HG03045 (cell line): Measurements from ENCODE around the gene GDPD5.

Experiments used
- ATAC-seq: cut with Tn5 transposase; IDR thresholded peaks from one replicate; pipeline ENCODE4 v1.9.1; 2021; ENCODE audit warnings: mild to moderate bottlenecking, moderate library complexity; ENCODE audit not compliant: unreplicated experiment

Gene GDPD5

DNA sequence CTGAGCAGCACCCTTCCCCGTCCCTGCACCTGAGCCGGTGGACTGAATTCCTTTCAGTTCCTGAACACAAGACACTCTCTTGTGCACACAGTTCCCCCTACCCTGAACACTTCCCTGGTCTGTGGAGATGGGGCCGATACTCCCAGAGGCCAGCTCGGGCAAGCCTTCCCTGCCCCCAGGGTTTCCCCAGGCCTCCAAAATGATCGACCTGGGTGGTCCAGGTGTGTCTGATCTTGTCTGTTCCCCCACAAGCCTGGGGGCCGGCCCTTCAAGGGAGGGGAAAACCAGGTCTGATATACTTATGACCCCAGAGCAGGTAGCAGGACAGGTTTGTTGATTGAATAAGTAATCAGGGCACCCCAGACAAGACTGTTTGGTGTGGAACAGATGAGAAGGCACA, 52.1 kb downstream of the GDPD5 start:
- ATAC-seq = no peak

DNA sequence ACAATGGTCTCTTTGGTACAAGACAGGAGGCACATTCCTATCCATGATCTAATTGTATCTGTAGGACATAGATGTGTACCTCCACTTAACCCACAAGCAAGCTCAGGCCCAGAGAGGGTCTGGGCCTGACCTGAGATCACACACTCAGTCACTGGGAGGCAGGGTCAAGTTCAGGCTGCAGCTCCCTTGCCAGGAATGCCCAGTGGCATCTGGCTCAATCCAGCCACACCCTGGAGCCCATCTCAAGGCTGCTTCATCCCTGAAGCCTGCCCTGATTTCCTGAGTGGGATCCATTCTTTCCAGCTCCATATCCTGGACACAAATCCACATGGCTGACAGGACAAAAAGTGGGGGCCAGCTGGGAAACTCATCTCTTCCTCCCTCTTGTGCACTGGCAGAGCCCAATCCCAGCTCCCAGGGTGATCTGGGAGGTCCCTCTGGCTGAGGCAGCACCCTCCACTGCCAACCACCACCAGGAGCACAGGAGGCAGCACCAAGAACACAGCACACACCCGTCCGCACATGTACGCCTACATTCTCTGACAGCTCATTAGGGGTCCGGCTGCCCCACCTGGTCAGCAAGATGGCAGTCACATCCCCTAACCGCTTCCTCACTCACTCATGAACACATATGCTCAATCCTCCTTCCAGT, 53.5 kb downstream of the GDPD5 start:
- ATAC-seq = no peak

DNA sequence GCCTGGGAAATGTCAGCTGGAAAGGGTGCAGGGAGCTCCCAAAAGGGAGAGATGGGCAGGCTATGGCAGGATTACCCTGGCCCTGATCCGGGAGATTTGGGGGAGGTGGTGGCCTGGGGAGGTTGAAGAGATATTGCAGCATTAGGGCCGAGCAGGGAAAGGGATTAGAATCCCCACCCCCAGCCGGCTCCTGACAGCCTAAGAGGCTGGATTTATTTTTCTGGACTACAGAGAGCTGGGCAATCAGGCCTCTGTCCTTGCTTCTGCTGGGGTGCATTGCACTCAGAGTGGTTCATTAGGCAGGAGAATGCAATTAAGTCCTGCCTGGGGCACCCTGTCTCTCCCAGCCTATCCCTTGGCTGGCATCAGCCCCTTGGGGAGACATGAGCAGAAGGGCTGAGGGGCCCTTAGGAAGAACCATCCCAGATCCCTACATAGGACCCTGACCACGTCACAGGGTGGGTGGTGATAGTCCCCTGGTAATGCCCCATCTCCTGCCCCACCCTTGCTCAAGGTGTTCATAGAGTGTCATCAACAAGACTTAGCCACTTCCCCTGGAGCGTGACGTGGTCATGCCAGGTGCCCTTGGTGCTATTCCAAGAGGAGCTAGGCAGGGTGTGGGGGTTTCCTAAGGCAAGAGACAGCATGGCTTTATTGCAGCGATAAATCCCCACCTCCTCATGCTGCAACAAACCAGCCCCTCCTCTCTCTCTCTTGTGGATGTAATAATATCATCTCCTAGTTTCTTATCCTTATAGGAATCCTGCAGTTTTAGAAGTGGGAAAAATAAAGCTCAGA, 54.4 kb downstream of the GDPD5 start:
- ATAC-seq = no peak

DNA sequence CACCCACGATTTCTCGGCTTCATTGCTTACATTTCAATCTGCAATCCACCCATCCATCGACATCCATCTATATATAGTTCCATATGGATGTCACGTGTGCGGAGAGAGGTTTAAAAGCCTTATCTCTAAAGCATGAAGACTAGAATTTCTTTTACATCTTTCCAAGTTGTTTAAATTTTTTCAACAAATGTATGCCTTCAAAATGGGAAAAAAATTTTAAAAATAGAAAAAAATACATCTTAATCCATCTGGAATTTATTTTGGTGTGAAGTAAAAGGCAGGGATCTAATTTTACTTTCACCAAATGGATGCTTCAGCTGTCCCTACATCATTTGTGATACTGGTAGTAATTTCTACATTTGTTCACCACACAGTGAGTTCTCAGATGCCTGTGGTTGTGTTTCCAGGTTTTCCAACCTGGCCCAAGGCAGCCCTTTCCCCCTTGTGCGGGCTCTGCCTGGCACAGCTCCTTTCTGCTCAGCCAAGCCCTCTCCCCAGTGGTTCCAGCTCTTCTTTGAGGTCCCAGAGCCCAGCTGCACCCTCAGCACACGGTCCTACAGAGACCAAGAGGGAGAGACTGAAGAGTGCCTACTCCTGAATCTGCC, 55.2 kb downstream of the GDPD5 start:
- ATAC-seq = no peak

DNA sequence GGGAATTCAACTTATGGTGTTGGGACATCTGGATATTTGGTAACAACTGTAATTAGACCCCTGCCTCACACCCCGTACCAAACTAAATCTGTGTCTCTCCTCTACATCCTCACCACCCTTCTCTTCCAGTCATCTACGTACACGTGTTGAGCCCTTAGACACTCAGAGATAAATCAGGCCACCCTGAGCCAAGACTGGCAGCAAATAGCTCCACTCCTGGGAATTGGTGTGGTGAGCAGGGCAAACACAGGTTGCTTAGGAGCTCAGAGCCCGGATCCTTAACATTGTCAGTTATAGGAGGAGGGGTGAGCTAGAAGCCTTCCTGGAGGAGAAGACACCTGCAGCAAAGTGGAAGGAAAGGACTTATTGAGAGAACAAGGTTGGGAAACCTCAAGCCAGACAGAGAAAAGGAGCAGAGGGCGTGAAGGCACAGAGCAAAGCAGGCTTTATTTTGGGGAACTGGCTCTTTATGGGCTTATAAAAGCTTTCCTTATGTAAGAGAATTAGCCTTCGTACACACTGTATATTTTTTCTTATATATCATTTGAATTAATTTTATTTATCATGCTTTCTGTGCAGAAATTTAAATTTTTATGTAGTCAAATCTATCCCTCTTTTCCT, 55.8 kb downstream of the GDPD5 start:
- no peak for ATAC-seq

DNA sequence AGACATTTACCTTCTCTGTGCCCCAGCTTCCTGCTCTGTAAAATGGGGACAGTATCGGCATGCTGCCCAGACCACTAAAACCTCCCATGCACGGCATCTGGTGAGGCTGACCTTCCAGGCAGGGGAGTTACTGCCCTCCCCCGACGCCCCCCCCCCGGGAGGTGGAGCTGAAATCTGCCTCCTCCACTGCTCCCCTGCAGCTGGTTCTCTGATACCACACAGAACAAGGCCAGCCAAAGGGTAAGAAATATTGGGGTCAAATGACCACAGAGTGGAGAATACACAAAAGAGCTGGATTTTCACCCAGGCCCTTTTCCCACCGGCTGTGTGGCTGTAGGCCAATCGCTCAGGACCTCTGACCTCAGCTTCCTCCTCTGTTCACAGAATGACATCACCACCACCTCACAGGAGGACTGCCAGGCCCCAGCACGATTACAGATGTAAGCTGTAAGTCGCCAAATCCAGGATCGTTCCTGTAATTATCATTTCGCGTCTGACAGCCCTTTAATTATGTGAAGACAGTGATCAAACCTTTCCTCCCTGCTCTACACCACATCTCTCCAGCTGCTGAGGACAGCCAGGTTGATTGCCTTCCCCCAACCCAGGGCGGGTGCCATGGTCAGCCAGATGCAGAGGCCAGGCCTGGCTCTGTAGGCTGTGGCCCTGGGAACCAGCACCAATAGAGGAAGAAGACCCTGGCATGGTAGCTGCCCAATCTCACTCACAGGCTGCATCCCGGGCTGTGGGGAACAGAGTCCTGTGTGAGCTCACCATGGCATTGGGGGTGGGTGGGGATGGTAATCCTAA, 57.0 kb downstream of the GDPD5 start:
- ATAC-seq = no peak

DNA sequence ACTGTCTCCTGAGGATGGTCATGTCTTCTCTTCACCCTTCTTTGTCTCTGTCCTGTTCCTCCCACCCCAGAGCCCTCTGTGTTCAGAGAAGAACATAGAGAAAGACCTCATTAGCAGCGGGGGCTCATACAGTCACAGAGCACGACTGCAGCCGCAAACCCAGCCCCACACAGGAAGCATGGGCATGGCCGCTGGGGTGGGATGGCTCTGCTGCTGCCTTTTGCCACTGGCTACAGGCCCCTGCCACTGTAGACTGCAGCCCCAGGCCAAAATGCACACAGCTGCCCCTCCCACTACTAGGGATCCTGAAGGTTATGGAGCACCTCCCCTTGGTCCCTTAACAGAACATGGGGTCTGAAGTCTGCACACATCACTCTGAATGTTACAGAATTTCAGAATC, 57.9 kb downstream of the GDPD5 start:
- ATAC-seq = no peak

DNA sequence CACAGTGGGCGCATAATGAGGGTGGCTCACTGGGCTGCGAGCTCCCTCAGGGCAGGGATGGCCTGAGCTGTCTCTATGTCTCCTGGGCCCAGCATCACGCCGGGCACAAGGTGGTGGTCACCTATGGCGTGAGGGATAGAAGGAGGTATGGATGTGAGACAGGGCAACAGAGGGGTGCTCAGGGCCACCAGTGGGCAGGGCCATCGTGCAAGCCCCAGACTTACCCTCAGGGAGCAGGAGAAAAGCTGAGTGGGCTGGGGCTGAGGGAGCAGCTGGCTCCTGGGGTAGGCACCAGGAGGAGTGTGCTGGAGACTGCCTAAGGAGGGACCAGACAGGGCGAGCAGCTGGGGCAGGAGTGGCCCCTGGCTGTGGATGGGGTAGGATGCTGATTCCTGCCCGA, 58.4 kb downstream of the GDPD5 start:
- ATAC-seq = no peak

DNA sequence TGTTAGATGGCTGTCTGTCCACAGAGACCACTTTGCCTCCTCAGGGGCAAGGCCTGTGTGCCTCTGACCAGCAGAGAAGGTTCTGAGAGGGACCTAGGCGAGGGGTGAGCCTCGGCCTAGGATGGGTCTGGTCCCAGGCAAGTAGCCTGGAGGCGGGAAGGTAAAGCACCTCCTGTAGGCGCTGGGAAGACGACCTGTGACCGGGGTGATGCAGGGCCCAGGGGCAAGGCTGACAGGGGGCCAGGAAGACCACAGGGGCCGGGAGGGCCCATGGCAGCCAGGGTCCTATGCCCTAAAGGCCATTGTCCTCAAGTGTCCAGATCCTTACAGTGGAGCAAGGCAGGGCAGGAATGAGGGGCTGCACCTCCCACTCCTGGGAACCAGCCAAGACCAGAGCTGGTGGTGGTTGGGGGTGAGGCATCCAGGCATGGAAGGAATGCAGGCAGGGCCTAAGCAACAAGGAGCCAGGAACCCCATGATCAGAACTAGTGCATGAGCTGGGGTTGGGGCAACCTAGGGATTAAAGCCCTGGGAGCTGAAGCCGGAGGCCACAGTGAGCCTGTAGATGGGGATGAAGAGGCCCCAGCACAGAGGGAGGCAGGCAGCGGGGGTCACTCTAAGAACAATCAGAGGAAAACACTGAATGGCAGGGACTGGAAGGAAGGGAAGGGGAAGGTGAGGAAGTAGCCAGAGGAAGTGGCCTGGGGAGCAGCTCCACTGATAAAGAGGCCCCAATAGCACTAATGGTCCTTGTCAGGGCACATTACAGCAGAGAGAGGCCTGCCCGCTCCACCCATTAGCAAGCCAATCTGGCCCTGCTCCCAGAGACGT, 59.8 kb downstream of the GDPD5 start:
- ATAC-seq = no peak

DNA sequence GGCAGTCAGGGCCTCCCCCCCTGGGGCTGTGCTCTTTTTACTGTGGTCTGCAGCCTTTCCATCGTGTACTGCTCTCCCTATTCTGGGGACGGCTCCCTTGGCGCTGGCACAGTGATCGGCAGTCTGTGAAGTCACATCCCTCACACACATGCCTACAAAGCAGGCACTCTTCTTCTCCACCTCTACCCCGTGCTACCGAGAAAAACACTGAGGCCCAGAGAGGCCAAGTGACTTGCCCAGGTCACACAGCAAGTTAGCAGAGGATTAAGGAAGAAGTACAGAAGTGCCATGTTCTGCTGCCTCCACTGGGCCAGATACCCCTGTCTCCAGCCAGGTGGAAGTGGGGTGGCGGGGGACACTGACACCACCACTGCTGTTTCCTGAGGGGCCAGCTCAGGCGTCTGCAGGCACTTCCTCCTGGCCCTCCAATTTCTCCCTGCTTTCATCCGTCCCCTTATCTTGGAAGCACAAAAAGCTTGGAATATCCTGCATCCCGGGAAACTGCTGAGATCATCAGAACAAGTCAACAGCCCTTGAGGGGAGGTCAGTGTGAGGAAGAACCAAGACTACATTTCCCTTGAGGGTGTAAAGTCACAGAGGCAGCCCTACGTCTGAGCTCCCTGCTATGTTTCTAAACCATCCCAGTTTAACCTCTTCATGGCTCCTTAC, 62.5 kb downstream of the GDPD5 start:
- no peak for ATAC-seq

DNA sequence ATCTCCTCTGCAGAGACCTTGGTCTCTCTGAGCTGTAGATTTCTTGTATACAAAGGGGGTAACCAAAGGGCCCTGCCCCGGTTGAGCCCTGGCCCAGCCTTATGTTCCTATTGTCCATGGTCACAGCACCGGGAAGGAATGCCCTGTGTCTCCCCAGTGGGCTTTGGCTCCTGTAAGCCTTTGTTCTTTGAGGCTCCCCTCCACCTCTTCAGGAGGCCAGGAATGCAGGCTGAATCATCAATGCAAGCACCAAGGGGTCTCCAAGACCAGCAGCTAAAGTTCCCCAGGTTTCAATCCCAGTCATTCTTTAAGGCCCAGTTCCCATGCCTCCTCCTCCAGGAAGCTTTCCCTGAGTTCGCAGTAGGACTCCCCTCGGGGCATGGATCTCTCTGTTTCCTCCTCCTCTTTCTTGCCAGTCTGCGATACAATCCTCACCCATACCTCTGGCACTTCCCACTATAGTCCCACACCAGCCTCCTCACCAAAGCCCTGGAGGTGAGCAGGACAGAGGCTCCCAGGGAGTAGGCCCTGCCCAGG, 63.6 kb downstream of the GDPD5 start:
- ATAC-seq = no peak

DNA sequence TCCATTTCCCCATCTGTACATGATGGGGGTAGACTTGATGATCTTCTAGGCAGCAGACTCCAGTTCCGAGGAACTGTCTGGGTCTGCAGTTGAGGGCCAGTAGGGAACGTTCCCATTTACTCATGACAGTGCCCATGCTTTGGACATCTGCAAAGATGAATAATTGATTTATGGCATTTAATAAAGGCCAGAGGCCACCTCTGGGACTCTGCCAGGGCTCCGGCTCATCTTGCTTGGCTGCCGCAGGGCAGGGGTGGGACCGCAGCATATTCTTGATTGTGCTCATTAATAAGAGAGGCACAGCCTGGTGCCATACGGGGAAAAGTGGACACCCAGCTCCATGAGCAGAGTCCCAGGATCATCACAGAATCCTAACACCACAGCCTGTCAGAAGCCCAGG, 64.6 kb downstream of the GDPD5 start:
- no peak for ATAC-seq

DNA sequence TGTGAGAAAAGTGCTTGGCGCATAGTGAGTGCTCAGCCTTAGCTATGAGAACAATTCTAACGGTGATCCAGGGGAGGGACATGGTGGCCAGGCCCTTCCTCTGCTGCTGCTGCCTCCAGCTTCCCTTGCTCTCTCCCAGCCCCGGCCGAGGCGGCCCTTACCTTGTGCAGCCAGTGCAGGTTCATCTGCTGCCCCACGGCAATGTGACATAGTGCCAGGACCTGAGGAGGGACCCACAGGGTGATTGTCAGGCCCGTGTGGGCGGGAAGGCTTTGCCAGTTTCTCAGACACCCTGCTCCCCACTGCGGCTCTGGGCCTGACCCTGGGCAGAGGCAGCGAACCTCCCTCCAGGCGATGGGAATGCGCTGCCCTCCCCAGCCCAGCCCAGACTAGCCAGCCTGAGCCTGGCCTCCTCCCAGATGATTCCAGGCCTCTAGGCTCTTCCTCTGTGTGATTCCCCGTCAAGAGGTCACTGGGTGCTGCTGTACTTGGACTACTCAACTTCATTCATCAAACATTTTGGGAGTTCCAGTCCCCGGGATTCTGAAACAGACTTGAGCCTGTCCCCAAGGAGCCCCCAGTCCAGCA, 69.1 kb downstream of the GDPD5 start:
- ATAC-seq = no peak

DNA sequence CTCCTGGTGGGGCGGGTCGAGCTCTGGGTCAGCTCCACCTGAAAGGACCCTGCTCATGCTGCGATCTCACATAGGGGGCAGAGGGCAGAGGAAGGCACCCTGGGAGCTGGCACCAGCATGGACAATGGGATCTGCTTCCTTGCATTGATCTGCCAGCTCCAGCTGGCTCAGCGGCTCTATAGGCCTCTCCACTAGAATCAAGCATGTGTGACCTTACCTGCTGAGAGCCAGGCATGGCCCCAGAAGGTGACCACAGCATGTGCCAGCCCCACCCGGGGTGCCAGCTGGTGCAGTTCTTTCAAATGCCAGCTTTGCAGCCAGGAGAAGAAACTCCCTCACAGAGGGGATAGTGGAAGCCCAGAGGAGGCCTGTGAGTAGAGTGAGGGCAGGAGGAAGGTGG, 70.8 kb downstream of the GDPD5 start:
- no peak for ATAC-seq

DNA sequence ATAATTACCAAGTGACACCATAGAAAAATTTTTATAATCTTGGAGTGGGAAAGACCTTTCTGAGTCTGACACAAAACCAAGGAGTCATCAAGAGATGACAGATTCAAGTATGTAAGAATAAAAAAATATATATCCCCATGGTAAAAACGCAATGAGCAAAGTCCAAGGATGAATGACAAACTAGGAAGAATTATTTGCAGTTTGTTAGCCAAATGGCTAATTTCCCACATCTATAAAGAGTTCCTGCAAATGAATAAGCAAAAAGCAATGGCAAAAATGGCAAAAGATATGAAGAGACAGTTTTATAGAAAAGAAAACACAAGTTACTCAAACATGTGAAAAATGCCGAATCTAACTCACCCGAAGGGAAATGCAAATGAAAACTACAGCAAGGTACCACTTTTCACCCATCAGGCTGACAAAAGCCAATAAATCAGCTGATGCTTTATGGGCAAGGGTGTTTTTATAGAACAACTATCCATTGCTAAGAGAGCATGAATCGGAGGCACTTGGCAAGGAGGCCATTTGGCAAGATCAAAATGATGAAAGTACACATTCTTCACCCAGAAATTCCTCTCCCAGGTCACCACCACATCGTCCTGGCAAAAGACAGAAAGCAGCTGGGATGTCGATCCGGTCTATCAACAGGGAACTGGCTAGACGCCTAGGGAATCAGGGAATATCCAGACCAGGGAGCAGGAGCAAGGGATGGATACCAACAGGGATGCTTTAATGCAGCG, 71.7 kb downstream of the GDPD5 start:
- no peak for ATAC-seq

DNA sequence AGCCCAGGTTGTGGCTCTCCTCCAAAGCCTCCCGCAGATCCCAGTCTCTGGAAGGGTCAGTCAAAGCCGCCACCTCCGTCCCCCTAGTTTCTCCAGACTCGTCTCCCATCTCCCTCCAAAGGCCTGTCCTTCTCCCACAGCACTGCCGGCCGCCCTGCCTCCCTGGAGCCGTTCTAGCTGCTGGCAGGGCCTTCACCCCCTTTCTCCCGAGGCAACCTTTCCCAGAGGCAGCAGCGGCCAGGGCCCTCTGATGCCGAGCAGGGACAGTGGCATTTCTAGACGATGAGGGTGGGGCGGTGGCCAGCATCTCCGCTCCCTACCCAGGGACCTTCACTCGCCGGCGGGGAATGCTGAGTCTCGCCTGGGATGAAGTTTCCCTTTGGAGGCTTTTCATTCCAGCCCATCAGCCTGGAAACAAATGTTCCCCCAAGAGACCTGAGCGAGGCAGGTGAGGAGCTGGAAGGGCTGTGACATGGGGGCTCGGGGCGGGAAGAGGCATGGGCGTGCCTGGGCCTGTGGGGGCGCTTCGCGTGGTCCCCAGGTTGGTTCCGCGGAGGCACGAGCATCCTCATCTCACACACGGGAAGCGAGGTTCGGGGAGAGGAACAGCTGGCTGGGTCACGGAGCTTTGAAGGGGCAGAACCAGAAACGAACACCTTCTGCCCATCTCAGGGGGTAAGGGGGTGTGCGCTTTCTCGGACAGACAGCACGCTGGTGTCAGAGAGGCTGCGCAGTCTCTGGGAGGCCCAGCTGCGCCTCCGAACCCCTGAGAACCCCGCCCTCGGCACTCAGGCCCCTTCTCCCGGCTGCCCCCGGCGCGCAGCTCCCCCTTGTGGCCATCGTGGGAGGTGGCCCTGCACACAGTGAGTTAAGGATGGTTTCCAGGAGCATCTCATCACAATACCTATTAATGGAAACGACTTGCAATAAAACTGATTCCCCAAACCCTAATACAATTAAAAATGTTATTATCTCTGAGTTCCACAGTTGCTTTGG, 74.6 kb downstream of the GDPD5 start:
- no peak for ATAC-seq

DNA sequence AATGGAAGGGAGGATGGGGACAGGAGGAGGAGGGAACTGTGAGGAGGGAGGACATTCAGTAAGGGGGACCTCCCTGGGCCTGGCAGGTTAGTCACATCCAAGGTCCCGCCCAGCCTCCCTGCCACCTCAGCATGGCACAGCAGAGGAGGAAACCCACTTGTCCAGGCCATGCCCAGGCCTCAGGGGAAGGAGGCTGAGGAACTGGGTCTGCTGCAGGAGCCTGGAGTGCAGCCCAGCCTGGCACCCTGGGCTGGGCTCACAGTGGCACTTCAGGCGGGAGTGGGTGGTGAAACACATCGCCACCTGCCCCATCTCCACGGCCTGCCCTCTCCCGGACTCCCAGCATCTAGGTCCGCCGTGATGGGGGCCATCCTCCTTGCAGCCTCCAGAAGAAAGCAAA, 75.5 kb downstream of the GDPD5 start:
- no peak for ATAC-seq
